NCI-H2107 treated with DMSO at 0.1 percent for 48 hours (cell line): ENCODE results near the gene KCNH1.
"Not testable (repeated sequence)": the region's sequence is repeated elsewhere in the genome, so short reads cannot be mapped to it uniquely, and the experiment has no call there.

ENCODE experiments used
- DNase-seq: peaks from one replicate; lab custom pipeline; 2025; ENCODE audit not compliant: unreplicated experiment; lab: John Stamatoyannopoulos, UW

Gene KCNH1

GRCh38 chr1:211011128-211011527 is 122.8 kb downstream of the KCNH1 start:
- DNase-seq = not testable (repeated sequence)

GRCh38 chr1:211009944-211010343 is 124.0 kb downstream of the KCNH1 start:
- DNase-seq = no peak

GRCh38 chr1:211007830-211008229 is 126.1 kb downstream of the KCNH1 start:
- DNase-seq = no peak

GRCh38 chr1:210995931-210996330 is 138.0 kb downstream of the KCNH1 start:
- not testable (repeated sequence) for DNase-seq

GRCh38 chr1:210992837-210993236 is 141.1 kb downstream of the KCNH1 start:
- DNase-seq = no peak

- DNase-seq = no peak
Measured at GRCh38 chr1:210989905-210990304, 144.0 kb downstream of the KCNH1 start.

GRCh38 chr1:210981490-210981889 is 152.5 kb downstream of the KCNH1 start:
- DNase-seq = no peak

GRCh38 chr1:210980082-210980481 is 153.9 kb downstream of the KCNH1 start:
- no peak for DNase-seq

GRCh38 chr1:210978974-210979354 is 155.0 kb downstream of the KCNH1 start:
- no peak for DNase-seq

- no peak for DNase-seq
Measured at GRCh38 chr1:210978316-210978973, 155.5 kb downstream of the KCNH1 start.

GRCh38 chr1:210951279-210951678 is 182.7 kb downstream of the KCNH1 start:
- no peak for DNase-seq

- peak; percentile 26 for DNase-seq
Measured at GRCh38 chr1:210949940-210950546, 183.9 kb downstream of the KCNH1 start.

- DNase-seq = no peak
Measured at GRCh38 chr1:210949489-210949888, 184.5 kb downstream of the KCNH1 start.

- DNase-seq = peak; percentile 6
Measured at GRCh38 chr1:210949039-210949438, 184.9 kb downstream of the KCNH1 start.

GRCh38 chr1:210944252-210944651 is 189.7 kb downstream of the KCNH1 start:
- DNase-seq = no peak

- no peak for DNase-seq
Measured at GRCh38 chr1:210942513-210942912, 191.4 kb downstream of the KCNH1 start.

- DNase-seq = no peak
Measured at GRCh38 chr1:210940081-210940617, 193.8 kb downstream of the KCNH1 start.

- DNase-seq = no peak
Measured at GRCh38 chr1:210938416-210938925, 195.5 kb downstream of the KCNH1 start.

GRCh38 chr1:210937846-210938245 is 196.1 kb downstream of the KCNH1 start:
- no peak for DNase-seq

- no peak for DNase-seq
Measured at GRCh38 chr1:210935905-210936304, 198.0 kb downstream of the KCNH1 start.

GRCh38 chr1:210932104-210932503 is 201.8 kb downstream of the KCNH1 start:
- DNase-seq = no peak

GRCh38 chr1:210922666-210923065 is 211.3 kb downstream of the KCNH1 start:
- DNase-seq = no peak
